HG03095 (cell line): ENCODE results near the gene HES4.
"Not testable (repeated sequence)": the region's sequence is repeated elsewhere in the genome, so short reads cannot be mapped to it uniquely, and the experiment has no call there.

ENCODE experiments used
- ATAC-seq: cut with Tn5 transposase; IDR thresholded peaks from one replicate; pipeline ENCODE4 v1.9.1; 2021; ENCODE audit warnings: moderate library complexity; ENCODE audit not compliant: unreplicated experiment

The HES4 gene

DNA sequence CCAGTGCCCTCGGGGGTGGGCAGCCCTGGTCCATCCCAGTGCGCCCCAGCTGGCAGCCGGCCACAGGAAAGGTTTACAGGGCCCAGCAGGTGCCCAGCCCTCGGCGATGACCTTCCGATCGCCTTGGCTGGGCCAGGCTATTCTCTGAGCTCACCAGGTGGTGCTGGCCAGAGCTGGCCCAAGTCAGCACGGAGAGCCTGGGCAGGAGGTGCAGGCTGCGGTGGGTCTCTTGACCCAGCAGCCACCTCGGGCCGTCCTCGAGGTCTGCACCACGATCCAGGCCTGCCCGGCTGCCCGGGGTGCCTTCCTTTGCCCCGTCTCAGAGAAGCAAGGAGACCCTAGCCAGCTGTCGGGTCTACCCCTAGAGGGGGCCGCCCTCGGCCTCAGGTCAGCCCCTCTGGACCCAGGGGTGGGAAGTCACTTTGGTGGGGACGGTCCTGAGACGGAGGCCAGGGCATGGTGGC is 18.4 kb downstream of the HES4 start:
- ATAC-seq: no peak

DNA sequence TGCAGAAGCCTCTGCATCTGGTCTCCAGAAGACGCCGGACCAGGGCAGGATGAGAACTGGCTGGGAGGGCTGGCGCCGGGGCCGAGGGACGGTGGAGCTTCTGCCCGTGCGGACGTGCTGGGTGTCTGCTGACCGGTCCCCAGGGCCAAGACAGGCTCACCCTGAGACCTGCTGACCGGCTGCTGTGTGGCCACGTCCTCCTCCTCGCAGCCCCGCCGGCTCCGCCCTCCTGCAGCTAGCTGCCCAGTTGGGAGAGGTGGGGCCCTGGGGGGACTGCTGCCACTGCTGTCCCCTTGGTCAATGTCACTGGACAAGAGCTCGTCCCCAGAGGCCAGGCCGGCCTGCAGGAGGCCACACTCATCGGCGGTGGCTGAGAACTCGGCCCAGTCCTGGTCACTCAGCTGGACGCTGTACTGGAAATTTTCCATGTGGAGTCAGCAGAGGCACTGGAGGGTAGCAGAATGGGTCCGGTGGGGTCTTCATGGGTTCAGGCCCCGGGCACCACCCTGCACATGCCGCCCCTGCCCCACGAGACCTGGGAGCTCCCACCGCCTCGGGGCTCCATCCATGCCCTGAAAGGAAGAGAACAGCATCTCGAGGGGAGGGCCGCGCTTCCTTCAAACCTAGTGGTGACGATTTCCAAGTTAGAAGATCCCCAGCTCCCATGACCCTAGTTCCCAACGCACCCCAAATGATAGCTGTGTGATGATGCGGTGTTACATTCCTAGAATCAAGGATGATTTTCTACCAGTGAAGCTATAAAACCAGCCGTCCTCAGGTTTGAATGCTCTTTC is 19.1 kb downstream of the HES4 start:
- no peak for ATAC-seq

DNA sequence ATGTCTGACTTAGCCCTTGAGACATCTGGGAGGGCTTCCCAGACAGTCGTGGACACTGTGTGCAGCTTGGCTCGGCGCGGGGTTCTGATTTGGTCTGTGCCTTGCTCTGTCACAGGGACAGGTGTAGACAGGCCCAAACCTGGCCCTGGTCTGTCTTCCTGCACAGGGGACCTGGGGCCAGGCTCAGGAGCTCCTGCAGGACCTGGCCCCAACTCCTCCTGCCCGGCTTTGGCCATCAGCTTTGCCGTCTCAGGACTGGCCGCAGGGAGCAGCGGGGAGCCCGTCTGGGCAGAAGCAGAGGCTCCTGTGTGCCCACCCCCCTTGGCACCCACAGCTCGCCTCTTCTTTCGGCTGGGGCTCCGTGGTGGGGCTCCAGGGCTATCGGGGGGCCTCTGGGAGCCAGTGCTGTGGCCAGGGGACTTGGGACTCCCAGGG is 19.7 kb downstream of the HES4 start:
- ATAC-seq: no peak

DNA sequence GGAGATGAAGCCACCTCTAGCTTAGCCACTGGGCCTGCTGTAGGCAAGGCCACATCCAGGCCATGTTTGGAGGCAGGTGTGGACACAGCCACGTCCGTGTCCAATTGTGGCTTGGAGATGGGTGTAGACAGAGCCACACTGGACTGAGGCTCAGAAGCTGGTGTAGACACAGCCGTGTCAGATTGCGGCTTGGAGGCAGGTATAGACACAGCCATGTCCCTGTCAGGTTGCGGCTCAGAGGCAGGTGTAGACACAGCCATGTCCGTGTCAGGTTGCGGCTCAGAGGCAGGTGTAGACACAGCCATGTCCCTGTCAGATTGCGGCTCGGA is 20.2 kb downstream of the HES4 start:
- ATAC-seq: no peak

DNA sequence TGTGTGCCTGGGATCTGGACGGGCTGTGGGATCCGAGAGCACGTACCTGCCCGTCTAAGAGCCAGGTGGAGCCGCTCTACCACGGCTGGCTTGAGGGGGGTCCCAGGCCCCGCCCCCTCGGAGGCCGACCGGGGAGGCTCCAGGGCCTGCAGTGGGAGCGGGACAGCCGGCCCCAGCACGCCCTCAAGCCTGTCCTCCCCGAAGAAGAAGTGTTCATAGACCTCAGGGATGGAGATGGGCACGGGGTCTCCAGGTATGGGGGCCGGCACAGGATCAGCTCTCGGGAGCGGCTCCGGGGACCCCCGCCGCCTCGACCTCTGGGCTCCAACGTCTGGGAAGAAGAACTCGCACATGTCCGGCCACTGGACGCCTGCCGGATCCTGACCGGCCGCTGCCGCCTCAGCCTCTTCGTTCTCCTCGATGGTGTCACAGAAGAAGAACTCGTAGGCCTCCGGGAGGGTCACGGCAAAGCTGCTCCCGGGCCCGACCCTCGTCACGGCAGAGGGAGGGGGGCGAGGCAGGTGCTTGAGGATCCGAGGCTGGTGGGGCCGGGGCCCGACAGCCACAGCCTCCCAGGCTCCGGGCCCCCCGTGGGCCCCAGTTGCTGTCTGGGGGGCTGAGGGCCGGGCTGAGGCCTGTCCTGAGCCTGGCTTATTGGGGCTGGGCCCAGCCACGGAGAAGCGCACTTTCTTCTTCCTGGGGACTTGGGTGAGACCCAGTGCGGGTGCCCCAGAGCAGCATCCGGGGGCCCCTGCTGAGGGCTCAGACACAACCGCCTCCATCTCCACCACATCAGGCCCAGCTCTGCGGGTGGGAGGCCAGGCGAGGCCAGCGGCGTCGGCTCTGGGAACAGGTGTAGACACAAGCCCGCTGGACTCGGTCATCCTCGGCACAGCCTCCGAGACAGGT is 20.8 kb downstream of the HES4 start:
- no peak for ATAC-seq

DNA sequence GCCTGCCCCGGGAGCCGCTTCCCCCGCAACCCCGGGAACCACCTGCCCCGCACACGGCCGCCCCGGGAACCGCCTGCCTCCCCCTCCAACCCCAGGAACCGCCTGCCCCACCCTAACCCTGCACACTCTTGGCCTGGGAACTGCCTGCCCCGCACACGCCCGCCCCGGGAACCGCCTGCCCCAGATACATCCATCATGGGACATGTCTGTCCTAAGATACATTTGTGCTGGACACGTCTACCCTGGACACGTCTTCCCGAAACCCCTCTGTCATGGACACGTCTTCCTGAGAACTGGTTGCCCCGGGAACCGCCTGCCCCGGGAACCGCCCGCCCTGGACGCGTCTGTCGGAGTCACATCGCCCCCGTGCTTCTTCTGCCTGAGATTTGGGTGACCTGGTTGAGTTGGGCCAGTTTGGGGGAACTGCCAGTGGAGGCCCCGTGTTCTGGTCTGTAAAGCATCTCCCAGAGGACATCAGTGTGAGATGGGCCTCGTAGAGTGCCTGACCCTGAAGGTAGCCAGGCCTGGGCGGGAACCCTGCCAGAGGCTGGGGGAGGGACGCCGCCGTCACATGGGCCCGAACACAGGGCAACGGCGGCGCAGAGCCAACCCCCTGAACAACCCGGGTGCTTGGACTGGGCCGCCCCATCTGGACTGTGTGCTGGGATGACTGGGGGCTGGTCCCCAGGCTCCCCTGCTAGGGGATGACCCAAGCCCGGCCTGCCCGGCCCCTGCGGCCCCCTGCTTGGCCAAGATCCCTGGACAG is 21.6 kb downstream of the HES4 start:
- ATAC-seq: no peak

DNA sequence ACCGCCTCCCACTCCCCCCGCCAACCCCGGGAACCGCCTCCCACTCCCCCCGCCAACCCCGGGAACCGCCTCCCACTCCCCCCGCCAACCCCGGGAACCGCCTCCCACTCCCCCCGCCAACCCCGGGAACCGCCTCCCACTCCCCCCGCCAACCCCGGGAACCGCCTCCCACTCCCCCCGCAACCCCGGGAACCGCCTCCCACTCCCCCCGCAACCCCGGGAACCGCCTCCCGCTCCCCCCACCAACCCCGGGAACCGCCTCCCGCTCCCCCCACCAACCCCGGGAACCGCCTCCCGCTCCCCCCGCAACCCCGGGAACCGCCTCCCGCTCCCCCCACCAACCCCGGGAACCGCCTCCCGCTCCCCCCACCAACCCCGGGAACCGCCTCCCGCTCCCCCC is 23.1 kb downstream of the HES4 start:
- not testable (repeated sequence) for ATAC-seq

DNA sequence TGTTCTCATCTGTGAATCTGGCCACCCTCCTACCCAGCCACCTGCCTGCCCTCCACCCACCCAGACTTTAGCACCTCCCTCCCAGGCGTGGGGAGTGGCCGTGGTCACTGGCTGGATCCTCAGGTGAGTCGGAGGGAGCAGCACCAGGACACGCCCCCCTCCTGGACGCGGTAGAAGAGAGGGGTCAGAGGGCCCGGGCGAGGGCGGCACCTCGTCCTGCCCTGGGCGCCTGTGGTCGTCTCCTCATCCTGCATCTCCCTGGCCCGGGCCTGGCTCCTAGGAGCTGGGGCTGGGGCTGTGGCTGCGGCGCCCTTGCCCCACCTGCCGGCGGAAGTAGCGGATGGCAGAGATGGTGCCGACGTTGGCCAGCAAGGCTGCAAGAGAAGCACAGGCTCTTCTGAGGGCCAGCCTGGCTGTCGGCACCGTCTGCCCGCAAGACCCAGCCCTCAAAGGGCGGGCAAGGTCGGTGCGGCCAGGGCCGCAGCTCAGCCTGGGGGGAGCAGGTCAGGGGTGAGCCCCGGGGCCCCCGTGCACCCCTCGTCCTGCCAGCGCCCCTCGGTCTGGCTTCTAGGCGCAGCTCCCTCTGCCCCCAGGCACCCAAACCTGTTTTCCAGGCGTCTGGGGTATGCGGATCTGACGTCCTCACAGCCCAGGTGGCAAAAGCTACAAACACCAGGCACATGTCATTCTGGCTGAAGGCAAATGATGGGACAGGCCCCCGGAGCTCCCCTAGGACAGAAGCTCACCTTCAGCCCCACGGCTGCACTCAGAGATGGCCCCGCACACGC is 23.8 kb downstream of the HES4 start:
- ATAC-seq: no peak

DNA sequence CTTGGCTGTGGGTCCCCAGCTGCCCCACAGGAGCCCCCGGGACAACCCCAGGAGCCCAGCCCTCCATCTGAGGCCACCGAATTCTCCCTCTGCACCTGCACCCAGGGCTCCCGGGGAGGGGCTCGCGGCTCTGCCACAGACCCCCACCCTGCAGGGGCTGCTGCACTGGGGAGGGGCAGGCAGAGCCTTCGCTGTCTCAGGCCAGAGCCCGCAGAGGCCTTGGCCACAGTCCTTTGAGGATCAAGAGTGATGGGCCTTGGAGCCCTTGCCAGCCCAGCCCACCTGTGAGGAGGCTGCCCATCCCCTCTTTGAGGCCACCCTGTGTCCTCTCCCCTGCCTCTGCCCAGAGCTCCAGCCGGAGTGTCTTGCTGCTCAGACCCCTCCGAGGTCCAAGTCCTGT is 24.5 kb downstream of the HES4 start:
- ATAC-seq: no peak

DNA sequence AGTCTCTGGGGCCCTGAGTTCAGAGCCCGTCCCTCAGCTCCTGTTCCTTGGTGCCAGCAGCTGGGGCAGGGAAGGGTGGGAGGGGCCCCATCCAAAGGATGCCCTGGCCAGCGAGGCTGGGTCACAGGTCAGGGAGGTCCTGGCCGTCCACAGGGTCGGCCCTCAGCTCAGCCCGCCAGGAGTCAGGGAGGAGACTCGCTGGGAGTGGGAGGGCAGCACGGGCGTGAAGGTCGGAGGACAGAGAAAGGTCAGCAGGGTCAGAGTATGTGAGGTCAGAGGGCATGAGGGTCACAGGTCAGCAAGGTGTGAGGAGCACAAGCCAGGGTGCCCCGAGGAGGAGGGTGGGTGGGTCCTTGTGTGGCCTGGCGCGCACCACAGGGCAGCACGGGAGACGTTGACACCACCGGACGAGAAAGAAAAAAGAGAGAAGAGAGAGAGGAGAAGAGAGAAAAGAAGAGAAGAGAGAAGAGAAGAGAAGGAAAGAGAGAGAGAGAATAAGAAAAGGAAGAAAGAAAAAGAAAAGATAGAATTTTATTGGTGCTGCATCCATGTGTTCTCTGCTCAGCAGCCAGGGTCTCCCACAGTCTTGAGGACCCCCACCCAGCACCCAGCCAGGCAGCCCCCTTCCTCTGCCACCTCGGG is 25.1 kb downstream of the HES4 start:
- ATAC-seq: no peak

DNA sequence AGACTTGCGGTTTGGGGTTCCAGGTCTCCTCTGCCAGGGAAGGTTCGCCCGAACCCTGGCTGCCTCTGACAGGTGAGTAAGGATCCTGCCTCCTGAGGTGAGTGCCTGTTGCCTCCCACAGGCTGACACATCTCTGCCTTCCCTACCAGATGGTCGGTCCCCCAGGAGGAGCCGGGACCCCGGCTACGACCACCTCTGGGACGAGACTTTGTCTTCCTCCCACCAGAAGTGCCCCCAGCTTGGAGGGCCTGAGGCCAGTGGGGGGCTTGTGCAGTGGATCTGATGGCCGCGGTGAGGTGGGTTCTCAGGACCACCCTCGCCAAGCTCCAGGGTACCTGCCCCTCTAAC is 25.6 kb downstream of the HES4 start:
- no peak for ATAC-seq

DNA sequence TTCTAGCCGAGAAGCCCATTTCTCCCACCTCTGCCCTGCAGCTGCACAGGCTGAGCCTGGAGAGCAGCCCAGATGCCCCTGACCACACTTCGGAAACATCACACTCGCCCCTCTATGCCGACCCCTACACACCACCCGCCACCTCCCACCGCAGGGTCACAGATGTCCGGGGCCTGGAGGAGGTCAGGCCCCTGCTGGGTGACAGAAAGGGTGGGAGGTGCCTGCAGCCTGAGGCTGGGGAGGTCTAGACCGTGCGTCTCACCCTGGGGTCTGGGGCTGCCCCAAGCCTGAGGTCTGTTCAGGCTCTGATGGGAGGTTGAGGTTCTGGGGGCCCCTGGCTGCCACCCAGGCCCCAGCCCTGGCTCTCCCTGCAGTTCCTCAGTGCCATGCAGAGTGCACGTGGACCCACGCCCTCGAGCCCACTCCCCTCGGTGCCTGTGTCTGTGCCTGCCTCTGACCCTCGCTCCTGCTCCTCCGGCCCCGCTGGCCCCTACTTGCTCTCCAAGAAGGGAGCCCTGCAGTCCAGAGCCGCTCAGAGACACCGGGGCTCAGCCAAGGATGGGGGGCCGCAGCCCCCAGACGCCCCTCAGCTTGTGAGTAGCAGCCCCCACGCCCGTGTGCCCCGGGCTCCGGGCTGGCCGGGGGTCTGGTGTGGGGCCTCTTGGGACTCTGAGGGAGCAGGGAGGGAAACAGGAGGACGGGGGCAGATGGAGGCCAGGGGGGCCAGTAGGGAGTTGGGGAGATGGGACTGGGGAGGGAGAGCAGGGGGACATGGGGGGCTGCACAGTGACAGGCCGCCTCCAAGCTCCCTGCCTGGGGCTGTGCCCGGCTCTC is 26.2 kb downstream of the HES4 start:
- no peak for ATAC-seq

DNA sequence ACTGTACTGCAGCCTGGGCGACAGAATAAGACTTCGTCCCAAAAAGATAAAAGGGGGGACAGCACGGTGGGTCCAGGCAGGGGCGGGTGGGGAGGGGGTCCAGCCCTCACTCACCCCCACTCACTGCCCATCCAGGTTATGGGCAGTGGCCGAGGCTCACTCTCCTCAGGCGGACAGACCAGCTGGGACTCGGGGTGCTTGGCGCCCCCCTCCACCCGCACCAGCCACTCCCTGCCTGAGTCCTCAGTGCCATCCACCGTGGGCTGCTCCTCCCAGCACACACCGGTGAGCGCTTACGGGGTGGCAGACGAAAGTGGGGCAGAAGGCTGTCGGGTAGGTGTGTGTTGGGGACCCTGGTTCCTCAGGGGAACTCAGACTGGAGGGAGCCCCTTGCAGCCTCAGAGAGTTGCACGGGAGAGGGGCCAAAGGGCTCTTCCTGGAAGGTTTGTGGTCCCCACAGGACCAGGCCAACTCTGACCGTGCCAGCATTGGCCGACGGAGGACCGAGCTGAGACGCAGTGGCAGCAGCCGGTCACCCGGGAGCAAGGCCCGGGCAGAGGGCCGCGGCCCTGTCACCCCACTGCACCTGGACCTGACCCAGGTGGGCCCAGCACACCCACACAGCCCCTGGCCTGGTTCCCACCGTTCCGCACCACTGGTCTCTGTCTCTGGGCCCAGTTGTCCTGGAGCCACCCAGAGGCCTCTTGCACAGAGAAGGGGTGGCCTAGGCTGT is 27.0 kb downstream of the HES4 start:
- ATAC-seq: no peak

DNA sequence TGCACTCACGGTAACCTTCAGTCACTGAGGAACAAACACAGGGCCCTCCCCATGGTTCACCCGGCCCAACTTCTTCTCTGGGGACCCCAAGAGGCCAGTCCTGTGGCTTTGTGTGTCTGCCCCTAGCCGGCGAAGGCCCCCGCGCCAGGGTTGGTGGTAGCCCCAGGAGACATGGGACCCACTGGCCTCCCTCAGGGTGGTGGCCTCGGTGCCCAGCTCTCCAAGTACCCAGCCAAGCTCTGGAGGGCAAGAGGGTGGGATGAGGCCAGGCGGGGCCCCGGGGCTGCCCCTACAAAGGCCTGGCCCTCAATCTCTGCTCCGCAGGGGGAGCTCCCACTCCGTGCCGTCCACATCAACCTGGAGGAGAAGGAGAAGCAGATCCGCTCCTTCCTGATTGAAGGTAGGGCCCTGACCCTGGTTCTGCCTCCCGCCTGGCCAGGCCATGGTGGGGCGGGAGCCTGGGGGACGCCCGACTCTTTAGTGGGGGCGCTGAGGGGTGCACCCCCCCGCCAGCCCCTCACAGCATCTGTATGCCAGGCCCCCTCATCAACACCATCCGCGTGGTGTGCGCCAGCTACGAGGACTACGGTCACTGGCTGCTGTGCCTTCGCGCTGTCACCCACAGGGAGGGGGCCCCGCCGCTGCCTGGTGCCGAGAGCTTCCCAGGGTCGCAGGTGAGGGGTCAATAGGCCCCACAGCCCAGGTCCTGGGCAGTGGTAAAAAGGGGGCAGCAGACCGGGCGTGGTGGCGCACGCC is 28.0 kb downstream of the HES4 start:
- ATAC-seq: no peak

DNA sequence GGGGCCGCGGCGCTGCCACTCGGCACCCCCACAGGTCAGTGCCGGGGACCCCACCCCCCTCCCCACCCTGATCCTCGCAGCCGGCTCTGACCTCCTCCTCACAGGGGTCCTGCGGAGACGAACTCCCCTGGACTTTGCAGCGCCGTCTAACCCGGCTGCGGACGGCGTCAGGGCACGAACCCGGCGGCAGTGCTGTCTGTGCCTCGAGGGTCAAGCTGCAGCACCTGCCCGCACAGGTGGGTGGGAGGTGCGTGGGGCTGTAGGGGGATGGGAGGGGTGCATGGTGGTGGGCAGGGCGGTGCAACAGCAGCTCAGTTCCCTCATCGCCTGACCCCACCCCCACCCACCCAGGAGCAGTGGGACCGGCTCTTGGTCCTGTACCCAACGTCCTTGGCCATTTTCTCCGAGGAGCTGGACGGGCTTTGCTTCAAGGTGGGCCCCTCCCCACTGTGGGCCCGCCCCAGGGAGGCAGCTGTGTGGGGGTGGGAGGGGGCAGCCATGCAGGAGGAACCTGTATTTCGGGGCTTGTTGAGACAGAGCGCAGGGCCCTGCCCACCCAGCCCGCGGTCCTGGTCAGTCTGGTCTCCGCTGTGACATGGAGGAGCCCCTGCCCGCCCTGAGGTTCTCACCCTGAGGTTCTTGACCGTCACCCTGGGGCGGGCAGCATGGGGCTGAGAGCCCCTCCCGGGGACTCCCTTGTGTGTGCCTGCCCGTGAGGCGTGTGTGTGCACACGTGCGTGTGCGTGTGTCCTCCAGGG is 28.7 kb downstream of the HES4 start:
- ATAC-seq: no peak

DNA sequence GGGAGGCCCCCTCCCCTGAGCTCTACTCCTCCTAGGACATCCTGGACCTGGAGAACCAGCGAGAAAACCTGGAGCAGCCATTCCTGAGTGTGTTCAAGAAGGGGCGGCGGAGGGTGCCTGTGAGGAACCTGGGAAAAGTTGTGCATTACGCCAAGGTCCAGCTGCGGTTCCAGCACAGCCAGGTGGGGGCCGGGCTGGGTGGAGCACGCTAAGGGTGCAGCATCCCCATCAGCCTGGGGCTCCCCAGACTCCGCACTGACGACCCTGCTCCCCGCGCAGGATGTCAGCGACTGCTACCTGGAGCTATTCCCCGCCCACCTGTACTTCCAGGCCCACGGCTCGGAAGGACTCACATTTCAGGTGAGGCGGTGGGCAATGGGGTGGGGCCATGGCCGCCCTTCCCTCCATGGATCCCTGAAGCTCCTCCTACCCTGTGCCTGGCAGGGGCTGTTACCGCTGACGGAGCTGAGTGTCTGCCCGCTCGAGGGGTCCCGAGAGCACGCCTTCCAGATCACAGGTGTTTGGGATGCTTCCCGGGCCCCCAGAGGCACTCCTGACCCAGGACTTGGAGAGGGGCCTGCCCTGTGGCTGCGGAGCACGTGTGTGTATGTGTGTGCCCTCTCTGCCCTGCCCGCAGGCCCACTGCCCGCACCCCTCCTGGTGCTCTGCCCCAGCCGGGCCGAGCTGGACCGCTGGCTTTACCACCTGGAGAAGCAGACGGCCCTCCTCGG is 29.5 kb downstream of the HES4 start:
- no peak for ATAC-seq
